KMS-11 (cell line): Measurements from ENCODE around the gene TGM5.

Experiments used
- H2AFZ ChIP-seq: fragments of 200-600 bp; sonication (generic); 2 replicates; pipeline ENCODE4 v1.6.1; 2016; ENCODE audit warnings: antibody characterized with exemption, mixed run types, low read depth
- H3K27ac ChIP-seq: fragments of 200-600 bp; sonication (generic); 2 replicates; pipeline ENCODE4 v1.6.1; 2016; ENCODE audit warnings: mild to moderate bottlenecking, mixed run types
- H3K27me3 ChIP-seq: fragments of 200-600 bp; sonication (generic); 2 replicates; pipeline ENCODE4 v1.6.1; 2017; ENCODE audit warnings: mild to moderate bottlenecking, low read depth, mixed run types, moderate library complexity; ENCODE audit not compliant: insufficient read depth
- H3K36me3 ChIP-seq: fragments of 200-600 bp; sonication (generic); 2 replicates; pipeline ENCODE4 v1.6.1; 2017; ENCODE audit warnings: mild to moderate bottlenecking, mixed run types; ENCODE audit not compliant: insufficient read depth
- H3K4me1 ChIP-seq: fragments of 200-600 bp; sonication (generic); 2 replicates; pipeline ENCODE4 v1.6.1; 2016; ENCODE audit warnings: mild to moderate bottlenecking, low read depth, mixed run types; ENCODE audit not compliant: poor library complexity, severe bottlenecking
- H3K4me2 ChIP-seq: fragments of 200-600 bp; sonication (generic); 2 replicates; pipeline ENCODE4 v1.7.0; 2016; ENCODE audit warnings: mild to moderate bottlenecking, mixed run types
- H3K4me3 ChIP-seq: fragments of 200-600 bp; sonication (generic); IDR thresholded peaks from 2 replicates; pipeline ENCODE4 v1.6.1; 2017; ENCODE audit warnings: low read depth, low read length, mixed read lengths; ENCODE audit not compliant: insufficient read depth
- H3K79me2 ChIP-seq: fragments of 200-600 bp; sonication (generic); 2 replicates; pipeline ENCODE4 v1.6.1; 2016; ENCODE audit warnings: low read depth, mixed run types; ENCODE audit not compliant: insufficient read depth
- H3K9ac ChIP-seq: fragments of 200-600 bp; sonication (generic); 2 replicates; pipeline ENCODE4 v1.6.1; 2016; ENCODE audit warnings: mild to moderate bottlenecking, mixed run types
- H4K20me1 ChIP-seq: fragments of 200-600 bp; sonication (generic); 2 replicates; pipeline ENCODE4 v1.6.1; 2016; ENCODE audit warnings: mild to moderate bottlenecking, mixed run types; ENCODE audit not compliant: insufficient read depth
- CTCF ChIP-seq: fragments of 200-600 bp; sonication (generic); conservative IDR thresholded peaks from 2 replicates; pipeline ENCODE4 v1.6.1; 2017; ENCODE audit warnings: low read depth, mild to moderate bottlenecking, antibody characterized with exemption, low read length, moderate library complexity, mixed read lengths

The TGM5 gene

GRCh38 chr15:43278869-43279268, 12.1 kb upstream of the TGM5 start:
- Histone ChIP-seq H3K4me2 (no peak overlapping the region), H3K36me3 (no peaks in the 10 kb centered on the region), H3K9ac (no peak overlapping the region), H4K20me1 (no peaks in the 10 kb centered on the region), H3K27ac (no peak overlapping the region), H3K79me2 (no peaks in the 10 kb centered on the region), H3K4me3 (no peak overlapping the region), H3K4me1 (no peaks in the 10 kb centered on the region), H2AFZ (no peak overlapping the region), H3K27me3 (no peaks in the 10 kb centered on the region)
- TF ChIP-seq CTCF, result no peak

- TF ChIP-seq CTCF, result no peak
- Histone ChIP-seq H2AFZ (no peak overlapping the region), H3K4me3 (no peak overlapping the region), H3K36me3 (no peaks in the 10 kb centered on the region), H3K27me3 (no peaks in the 10 kb centered on the region), H3K4me2 (no peak overlapping the region), H3K4me1 (no peaks in the 10 kb centered on the region), H3K27ac (no peak overlapping the region), H3K79me2 (no peaks in the 10 kb centered on the region), H4K20me1 (no peaks in the 10 kb centered on the region), H3K9ac (no peak overlapping the region)
Observed at GRCh38 chr15:43277901-43278300, 11.2 kb upstream of the TGM5 start.

GRCh38 chr15:43277231-43277823, 10.6 kb upstream of the TGM5 start:
- no peak for TF ChIP-seq CTCF
- no peak overlapping the region for H3K4me3 ChIP-seq
- no peak overlapping the region for H3K27ac ChIP-seq
- H3K4me2 ChIP-seq, result no peak overlapping the region
- no peaks in the 10 kb centered on the region for H3K4me1 ChIP-seq
- H3K27me3 ChIP-seq, result no peaks in the 10 kb centered on the region
- H2AFZ ChIP-seq, result no peak overlapping the region
- no peaks in the 10 kb centered on the region for H3K79me2 ChIP-seq
- no peaks in the 10 kb centered on the region for H3K36me3 ChIP-seq
- H4K20me1 ChIP-seq, result no peaks in the 10 kb centered on the region
- H3K9ac ChIP-seq, result no peak overlapping the region

GRCh38 chr15:43276563-43277200, 10.0 kb upstream of the TGM5 start:
- Histone ChIP-seq H3K36me3 (no peaks in the 10 kb centered on the region), H3K9ac (no peak overlapping the region), H2AFZ (no peak overlapping the region), H3K4me2 (no peak overlapping the region), H3K79me2 (no peaks in the 10 kb centered on the region), H3K4me3 (no peak overlapping the region), H3K4me1 (no peaks in the 10 kb centered on the region), H3K27ac (no peak overlapping the region), H3K27me3 (no peaks in the 10 kb centered on the region), H4K20me1 (no peaks in the 10 kb centered on the region)
- TF ChIP-seq CTCF, result no peak
